DMS53 (cell line): ENCODE measurements around the gene PCBP3.
"Not testable (repeated sequence)": the region's sequence is repeated elsewhere in the genome, so short reads cannot be mapped to it uniquely, and the experiment has no call there.

ENCODE experiments used
- DNase-seq: peaks from one replicate; lab custom pipeline; 2025; lab: John Stamatoyannopoulos, UW

Gene PCBP3

DNA sequence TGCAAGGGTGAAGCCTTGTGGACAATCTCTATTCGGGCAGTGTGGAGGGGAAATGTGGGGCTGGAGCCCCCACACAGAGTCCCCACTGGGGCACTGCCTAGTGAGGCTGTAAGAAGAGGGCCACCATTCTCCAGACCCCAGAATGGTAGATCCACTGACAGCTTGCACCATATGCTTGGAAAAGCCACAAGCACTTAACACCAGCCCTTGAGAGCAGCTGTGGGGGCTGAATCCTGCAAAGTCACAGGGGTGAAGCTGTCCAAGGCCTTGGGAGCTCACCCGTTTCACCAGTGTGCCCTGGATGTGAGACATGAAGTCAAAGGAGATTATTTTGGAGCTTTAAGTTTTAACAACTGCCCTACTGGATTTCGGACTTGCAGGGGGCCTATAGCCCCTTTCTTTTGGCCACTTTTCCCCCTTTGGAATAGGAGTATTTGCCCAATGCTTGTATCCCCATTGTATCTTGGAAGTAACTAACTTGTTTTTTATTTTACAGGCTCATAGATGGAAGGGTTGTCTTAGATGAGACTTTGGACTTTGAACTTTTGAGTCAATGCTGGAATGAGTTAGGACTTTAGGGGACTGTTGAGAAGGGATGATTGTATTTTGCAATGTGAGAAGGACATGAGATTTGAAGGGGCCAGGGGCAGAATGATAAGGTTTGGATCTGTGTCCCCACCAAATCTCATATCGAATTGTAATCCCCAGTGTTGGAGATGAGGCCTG is 321.7 kb downstream of the PCBP3 start:
- DNase-seq, result no peak

DNA sequence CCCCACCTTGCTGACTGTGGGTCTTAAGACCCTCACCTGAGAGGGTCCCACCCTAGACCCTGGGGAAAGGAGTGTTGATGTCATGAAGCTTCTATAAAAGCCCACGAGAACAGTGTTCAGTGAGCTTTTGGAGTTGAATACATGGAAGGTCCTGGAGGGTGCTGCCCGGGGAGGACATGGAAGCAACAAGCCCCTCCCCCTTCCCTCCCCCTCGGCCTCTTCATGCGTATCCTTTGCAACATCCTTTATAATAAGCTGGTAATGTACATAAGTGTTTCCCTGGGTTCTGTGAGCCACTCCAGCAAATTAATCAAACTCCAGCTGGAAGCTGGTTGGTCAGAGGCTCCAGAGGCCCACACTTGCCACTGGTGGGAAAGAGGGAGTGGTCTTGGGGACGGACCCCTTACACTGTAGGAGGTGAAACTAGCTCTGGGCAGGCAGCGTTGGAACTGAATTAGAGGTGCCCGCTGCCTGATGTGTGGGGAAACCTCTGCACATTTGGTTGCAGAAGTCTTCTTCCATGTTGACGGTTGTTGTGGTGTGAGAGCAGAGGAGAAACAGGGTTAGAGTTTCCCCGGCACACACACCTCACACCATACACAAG is 323.4 kb downstream of the PCBP3 start:
- DNase-seq, result no peak

DNA sequence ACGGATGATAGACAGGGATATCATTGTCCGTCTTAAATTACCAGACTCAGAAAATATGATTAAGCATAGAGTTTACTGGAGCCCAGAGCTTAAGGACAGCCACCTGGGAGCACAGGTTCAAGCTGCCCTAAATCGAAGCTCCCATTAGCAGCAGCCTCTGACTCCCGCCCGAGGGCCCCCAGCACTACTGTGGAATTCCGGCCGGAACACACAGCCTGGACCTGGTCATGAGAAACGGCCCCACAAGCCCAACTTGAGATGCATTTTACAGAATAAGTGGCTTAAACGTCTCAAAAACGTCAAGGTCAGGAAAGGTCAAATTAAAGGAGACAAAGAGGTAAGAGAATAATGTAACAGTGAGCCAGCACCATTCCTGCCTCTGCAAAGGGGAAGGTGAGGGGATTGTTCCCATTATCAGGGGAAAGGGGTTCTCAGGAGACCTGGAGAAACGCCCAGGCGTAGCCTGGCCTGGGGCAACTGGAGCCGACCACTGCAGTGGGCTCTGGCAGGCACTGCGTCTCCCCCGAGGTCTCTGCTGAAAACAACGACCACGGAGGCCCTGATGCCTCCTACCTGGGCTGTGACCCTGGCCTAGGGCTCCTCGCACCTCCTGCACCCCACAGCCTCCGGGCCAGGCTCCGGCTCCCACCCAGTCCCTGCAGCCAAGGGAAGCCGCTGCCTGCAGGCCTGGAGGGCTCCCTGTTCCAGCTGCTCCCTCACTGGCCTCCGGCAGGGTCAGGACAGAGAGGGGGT is 326.6 kb downstream of the PCBP3 start:
- no peak for DNase-seq

DNA sequence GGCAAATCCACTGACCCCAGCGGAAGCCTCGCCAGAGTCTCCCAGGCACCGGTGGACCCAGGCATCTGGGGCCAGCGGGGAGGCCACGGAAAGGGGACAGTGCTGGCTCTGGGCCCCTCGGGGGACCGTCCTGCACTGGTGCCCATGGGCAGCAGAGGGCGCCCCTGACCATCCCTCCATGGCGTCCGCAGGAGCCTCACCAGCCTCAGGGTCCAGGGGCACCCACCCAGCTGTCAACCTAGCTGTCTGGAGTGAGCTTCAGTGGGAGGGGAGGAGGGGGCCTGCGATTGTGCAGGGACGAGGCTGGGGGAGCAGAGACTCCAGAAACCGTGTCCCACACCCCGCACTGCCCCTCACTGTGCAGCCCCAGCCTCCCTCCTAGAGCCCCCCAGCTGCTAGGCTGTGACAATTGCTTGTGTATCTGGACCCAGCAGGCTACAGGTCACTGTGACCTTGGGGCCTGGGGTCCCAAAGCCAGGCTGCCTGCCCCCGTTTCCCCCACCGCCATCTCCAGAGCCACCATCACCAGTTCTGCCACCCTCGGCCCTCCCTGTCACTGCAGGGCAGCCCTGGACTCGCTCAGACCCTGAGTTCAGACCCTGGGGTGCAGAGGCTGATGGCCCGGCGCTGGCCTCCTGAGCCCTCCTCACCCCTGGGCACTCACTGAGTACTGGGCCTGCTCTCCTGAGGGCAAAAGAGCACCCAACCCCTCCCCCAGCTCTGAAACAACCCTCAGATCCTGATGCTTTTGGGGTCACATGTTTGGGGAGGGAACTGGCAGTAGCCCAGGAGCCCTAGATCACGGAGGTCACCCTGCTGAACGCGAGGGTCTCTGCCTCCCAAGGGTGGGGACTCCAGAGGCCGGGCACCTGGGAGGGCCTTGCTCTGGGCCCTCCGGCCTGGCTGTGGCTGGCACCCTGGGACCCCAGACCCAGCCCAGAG is 327.4 kb downstream of the PCBP3 start:
- DNase-seq, result peak; percentile 55

DNA sequence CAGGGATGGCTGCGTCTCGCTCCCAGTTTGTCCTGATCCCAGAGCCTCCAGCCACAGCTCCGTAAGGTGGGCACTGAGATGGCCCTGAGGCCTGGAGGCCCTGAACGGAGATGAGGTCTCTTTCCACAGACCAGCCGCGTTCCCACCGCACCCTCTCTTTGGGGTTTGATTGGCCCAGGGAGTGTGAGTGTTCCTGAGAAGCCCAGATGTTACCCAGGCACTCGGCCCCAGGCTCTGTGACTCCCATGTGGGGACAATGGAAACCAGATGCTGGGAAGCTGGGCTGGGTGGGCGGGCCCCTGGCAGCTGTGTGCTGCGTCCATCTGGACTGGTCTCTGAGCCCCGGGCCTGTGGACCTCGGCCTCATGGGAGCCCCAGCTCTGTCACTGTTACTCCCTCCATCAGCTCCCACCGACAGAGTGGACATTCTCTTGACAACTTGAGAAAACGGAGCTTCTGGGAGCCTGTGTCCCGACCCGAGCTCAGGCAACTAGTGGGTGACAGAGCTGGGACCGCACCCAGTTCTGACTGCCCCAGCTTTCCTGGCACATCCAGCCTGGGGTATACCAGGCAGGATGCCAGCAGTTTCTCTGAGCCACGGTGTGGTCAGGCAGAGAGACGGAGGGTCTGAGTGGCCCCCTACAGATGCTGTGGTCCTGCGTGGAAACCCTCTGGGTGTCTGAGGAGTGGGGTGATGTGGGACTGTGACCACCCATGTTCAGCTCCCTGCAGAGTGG is 328.3 kb downstream of the PCBP3 start:
- DNase-seq, result no peak

DNA sequence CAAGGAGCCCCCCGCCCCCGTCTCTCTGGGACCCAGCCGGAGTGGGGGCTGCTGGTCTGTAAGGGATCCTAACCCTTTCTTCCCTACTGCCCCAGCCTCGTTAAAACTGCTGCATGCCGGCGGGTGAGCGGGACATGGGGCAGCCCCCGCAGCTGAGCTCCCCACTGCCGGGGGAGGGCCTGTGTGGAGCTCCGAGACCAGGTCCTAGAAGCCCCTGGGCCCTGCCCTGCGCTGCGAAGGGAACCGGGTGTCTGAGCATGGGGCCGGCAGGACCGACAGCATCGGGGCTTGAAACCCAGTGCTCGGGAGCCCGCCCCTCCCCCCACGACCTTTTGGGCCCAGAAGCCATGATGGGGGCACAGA is 328.8 kb downstream of the PCBP3 start:
- no peak for DNase-seq

DNA sequence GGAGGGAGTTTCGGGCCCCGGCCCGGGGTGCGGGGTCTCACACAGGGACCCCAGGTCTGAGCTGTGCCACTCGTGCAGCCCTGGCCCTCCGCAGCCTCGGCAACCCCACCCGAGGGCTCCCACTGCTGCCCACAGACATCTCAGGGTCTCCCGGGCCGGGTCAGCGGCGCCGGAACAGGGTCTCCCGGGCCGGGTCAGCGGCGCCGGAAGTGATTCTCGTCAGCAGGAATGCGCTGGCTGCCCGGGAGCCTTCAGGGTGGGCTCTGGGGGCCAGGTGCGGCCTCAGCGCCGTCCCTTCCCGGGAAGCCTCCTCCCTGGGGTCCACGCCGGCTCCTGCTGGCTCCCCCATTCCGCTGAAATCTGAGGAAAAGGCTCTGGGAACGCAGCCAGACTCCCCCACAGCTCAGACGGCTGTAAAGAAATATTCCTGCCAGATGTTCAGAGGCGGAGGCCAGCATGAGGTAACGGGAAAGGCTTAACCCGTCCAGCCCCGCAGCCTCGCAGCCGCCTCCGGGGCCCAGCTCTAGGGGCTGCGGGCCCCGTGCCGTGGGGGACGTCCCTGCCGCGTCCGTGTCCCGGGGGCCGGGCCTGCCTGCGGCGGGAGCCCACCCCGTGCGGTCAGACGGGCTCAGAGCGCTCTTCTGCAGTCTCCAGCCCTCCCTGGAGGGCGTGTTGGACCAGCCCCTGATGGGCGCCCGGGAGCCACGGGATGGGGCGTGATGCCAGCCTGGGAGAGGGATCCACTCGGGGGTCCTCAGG is 329.4 kb downstream of the PCBP3 start:
- DNase-seq, result peak; percentile 49

DNA sequence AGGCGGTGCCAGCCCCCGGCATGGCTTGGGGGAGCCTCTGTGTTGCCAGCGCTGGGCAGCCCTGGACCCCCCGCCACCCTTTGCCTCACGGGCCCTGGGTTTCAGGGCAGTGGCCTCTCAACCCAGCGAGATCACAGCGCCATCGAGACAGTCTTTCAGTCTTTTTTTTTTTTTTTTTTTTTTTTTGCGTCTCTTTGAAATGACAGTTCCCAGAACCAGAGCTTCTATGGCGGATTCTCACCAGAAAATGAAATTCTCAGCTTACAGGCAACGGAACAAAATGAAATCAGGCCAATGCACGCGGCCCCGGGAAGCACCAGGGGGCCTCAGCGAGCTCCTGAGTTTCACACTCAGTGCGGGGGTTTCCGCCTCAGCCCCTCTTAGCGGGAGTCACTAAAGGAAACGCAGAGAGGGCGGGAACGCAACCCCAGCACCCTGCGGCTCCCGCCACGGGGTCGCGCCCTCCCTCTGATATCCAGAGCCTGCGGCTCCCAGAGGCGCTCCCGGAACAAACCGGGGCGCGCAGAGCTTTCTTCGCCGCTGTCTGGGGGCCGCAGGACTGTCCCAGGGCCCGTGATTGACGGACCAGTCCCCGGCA is 330.0 kb downstream of the PCBP3 start:
- DNase-seq, result peak; percentile 60

DNA sequence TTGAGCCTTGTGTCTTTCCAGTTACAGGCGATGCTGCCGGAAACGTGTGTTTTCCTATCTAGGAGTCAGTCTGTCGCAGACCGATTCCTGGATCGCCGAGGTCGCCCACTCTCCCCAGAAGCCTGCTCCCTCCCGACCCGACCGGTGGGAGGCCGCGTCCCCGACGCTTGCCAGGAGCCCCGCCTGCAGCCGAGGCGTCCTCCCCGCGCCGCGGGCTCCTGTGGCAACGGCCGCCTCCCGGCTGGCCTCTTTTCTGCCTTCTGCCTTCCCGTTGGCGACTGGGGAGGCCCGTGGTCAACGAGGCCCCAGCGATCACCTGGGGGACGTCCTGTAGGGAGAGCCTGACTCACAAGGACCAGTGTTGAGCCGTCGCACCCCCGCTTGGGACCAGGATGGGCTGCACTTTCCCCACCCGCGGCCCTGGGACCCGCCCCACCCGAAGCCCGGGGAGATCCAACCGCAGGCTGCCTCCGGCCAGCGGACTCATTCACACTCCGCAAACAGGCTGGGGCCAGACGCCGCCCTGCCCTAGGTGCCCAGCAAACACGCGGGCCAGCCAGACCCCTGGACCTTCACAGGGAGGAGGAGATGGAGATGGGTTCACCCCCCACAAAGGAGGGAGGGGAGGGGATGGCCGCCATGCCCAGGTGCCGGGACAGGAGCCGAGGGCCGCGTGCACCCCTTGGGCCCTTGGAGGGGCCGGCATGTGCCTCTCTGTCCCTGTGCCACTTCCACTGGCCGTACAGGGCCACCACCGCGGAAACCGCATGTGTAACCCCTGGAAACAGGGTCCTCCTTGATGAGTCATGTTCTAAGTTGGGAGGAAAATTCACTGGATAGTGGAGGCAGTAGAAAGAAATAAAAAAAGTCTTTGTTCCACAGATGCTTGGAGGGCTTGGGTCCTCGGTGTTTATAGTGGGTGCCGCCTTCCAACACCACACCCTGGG is 330.8 kb downstream of the PCBP3 start:
- peak; percentile 70 for DNase-seq

DNA sequence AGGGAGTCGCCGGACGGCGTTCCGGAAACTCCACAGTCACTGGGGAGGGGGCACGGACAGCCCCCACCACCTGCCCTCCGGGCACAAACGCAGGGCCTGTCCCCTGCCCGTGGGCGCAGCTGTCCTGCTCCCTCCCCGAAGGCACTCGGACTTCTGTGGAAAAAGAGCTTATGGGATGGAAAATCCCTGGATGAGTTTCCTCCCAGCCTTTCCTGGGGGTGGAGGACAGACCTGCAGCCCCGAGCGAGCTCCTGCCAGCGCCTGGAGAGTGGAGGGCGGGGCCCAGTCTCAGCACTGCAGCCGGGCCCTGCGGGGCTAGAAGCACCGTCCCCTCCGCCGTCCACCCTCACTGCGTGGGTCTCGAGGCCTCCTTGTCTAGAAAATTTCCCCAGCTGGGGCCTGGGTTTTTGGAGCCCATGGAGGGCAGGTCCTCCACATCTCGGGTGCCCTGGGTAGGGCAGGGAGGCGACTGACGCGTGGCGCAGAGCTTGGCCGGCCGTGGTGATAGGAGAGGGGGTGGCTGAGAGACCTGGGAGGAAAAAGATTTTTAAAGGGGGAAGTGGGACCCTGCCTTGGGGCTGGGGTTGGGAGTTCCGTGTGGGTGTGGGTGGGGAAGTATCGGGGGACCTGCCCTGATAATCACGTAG is 331.6 kb downstream of the PCBP3 start:
- peak; percentile 19 for DNase-seq

DNA sequence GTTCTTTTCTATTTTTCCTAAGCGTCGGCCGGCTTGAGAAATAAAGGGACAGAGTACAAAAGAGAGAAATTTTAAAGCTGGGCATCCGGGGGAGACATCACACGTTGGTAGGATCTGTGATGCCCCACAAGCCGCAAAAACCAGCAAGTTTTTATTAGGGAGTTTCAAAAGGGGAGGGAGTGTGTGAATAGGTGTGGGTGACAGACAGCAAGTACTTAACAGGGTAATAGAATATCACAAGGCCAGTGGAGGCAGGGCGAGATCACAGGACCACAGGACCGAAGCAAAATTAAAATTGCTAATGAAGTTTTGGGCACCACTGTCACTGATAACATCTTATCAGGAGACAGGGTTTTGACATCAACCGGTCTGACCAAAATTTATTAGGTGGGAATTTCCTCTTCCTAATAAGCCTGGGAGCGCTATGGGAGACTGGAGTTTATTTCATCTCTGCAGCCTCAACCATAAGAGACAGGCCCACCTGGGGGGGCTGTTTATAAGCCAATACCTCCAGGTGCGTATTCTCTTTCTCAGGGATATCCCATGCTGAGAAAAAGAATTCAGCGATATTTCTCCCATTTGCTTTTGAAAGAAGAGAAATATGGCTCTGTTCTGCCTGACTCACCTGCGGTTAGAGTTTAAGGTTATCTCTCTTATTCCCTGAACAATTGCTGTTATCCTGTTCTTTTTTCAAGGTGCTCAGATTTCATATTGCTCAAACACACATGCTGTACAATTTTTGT is 332.3 kb downstream of the PCBP3 start:
- not testable (repeated sequence) for DNase-seq

DNA sequence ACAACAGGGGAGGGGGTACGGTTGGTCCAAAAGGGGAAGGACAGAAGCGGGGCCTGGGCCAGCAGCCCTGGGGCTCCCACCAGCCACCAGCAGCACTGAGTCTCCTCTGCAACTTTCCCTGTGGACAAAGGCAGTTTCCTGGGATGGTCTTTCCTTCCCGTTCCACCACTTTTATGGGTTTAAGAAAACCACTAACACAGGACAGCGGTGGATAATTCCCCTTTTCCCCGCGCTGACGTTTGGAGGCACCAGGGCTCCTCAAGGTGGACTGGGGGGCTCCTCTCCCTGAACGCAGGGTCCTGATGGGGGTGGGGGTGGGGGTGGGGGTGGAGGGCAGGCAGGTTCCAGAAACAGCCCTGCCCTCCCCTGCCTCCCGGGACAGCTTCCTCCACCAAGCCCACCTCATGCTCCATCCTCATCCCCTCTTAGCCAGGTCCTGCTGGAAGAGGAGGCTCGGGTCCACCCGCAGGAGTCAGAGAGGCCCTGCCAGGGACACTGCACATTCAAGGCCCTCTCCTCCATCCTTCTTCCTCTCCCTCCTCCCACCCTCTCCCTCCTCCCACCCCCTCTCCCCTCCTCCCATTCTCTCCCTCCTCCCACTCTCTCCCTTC is 333.3 kb downstream of the PCBP3 start:
- no peak for DNase-seq

DNA sequence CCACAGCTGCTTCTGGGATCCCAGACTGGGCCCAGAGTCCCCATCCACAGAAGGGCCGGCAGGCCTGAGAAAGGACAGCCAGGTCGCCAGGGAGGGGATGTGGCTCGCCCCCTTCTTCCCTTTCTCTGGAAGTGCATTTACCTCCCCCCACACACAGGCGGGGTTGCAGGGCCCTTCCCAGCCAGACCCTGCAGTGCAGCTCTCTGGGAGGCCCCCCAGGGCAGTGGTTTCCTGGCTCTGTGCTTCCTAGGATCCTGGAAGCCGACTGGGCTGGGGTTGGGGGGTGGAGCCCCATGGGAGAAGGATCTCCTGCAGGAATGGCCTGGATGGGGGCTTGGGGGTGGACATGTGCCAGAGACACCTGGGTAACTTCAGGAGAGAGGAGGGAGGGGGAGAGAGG is 333.9 kb downstream of the PCBP3 start:
- DNase-seq, result no peak

DNA sequence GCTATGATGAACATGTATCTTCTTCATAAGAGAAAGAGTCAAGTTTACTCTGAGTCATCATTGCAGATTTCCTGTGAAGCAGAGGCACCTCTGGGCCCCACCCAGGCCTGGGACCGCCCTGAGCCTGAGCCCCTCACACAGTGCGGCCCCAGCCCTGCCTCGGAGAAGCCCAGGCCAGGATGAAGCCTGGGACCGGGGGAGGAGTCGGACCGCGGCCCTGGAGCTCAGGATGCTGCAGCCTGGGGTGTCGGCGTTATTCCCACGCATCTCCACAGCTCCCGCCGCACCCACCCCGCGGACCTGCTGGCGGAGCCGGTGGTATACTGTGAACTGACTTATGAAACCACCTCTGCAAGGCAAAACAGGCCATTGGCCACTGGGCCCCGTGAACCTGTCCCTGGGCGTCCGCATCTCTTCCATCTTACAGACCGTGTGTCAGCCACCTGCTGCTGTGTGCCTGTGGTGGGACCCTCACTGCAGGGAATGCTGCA is 335.7 kb downstream of the PCBP3 start:
- peak; percentile 31 for DNase-seq

DNA sequence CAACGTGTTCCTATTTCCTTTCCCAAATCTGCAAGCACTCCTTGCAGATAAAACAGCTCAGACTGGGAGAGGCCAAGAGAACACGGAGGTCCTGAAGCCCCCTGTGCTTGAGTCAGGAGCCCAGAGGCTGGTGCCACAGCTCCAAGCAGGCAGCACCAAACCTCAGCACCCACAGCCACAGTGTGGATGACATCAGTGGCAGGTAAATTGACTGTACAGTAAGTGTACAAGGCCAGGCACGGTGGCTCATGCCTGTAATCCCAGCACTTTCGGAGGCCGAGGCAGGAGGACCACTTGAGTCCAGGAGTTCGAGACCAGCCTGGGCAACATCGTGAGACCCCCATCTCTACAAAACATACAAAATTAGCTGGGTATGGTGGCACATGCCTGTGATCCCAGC is 336.1 kb downstream of the PCBP3 start:
- DNase-seq, result peak; percentile 12

DNA sequence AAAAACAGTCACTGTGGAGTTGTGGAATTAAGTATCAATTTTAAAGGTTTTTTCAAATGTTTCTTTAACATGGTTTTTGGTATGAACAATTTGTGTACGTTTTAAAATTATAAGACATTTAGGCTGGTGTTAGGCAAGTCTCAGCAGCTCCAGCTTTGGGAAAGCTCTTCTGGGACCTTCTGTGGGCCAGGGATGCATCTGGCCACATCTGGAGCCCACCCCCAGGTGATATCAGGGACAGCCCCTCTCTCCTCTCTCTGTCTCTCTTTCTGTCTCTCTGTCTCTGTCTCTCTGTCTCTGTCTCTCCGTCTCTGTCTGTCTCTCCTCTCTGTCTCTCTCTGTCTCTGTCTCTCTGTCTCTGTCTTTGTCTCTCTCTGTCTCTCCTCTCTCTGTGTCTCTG is 336.7 kb downstream of the PCBP3 start:
- DNase-seq, result no peak

DNA sequence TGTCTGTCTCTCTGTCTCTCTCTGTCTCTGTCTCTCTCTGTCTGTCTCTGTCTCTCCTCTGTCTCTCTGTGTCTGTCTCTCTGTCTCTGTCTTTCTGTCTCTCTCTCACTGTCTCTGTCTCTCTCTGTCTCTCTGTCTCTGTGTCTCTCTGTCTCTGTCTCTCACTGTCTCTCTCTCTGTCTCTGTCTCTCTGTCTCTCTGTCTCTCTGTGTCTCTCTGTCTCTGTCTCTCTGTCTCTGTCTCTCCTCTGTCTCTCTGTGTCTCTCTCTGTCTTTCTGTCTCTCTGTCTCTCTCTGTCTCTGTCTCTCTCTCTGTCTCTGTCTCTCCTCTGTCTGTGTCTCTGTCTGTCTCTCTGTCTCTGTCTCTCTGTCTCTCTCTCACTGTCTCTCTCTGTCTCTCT is 337.2 kb downstream of the PCBP3 start:
- no peak for DNase-seq
